Endothelial cell (in vitro differentiated cells): ENCODE measurements around the gene DBH. TPM values are rescaled to one million over a fixed set of nuclear protein-coding genes. Genes with fewer than 3 reads are reported as not detected.

Source experiments
- DNase-seq: peaks from one replicate; pipeline ENCODE4 v3.0.0; 2021; ENCODE audit warnings: low spot score
- H3K27ac Mint-ChIP-seq: one replicate; pipeline ENCODE4 v1.8.0; 2021; ENCODE audit warnings: mixed read lengths, inconsistent platforms; ENCODE audit not compliant: unreplicated experiment
- H3K27me3 Mint-ChIP-seq: one replicate; pipeline ENCODE4 v1.8.0; 2021; ENCODE audit warnings: mild to moderate bottlenecking, moderate library complexity, mixed read lengths, inconsistent platforms; ENCODE audit not compliant: unreplicated experiment
- H3K36me3 Mint-ChIP-seq: one replicate; pipeline ENCODE4 v1.8.0; 2021; ENCODE audit warnings: mild to moderate bottlenecking, low read depth, mixed read lengths, inconsistent platforms; ENCODE audit not compliant: unreplicated experiment
- H3K4me1 Mint-ChIP-seq: one replicate; pipeline ENCODE4 v1.8.0; 2021; ENCODE audit warnings: mild to moderate bottlenecking, mixed read lengths, inconsistent platforms; ENCODE audit not compliant: unreplicated experiment
- H3K4me3 Mint-ChIP-seq: one replicate; pipeline ENCODE4 v1.8.0; 2021; ENCODE audit warnings: mild to moderate bottlenecking, mixed read lengths, inconsistent platforms; ENCODE audit not compliant: unreplicated experiment
- H3K9me3 Mint-ChIP-seq: one replicate; pipeline ENCODE4 v1.8.0; 2021; ENCODE audit warnings: mixed read lengths, inconsistent platforms; ENCODE audit not compliant: unreplicated experiment
- CTCF ChIP-seq: fragments of 200-600 bp; sonication (generic); IDR thresholded peaks from one replicate; pipeline ENCODE4 v1.5.0; 2021; ENCODE audit warnings: antibody characterized with exemption; ENCODE audit not compliant: unreplicated experiment
- total RNA-seq: library from RNA; stranded (reverse); fragmentation: NEBNext Ultra II Directional; extraction: Animal tissue kit (Norgen Biotek cat#: 25700); gene quantifications from one replicate; pipeline ENCODE4 v1.2.1, GENCODE V29; 2021; ENCODE audit not compliant: unreplicated experiment

Gene DBH
- total RNA-seq, 1 donor from 2014 or later, result 0.08 TPM

- Mint-ChIP-seq H3K4me1 (peaks cover 3% of the 10 kb centered on the region), H3K9me3 (no peaks in the 10 kb centered on the region), H3K4me3 (no peak overlapping the region), H3K36me3 (no peaks in the 10 kb centered on the region), H3K27me3 (peaks cover 11% of the 10 kb centered on the region), H3K27ac (no peak overlapping the region)
- no peak for TF ChIP-seq CTCF
- DNase-seq, result no peak
Measured at GRCh38 chr9:133614678-133615077, 21.5 kb upstream of the DBH start.

- no peak for TF ChIP-seq CTCF
- no peak for DNase-seq
- no peaks in the 10 kb centered on the region for H3K4me1 Mint-ChIP-seq
- H3K4me3 Mint-ChIP-seq, result no peak overlapping the region
- peaks cover 11% of the 10 kb centered on the region for H3K27me3 Mint-ChIP-seq
- H3K9me3 Mint-ChIP-seq, result no peaks in the 10 kb centered on the region
- H3K27ac Mint-ChIP-seq, result no peak overlapping the region
- H3K36me3 Mint-ChIP-seq, result no peaks in the 10 kb centered on the region
Measured at GRCh38 chr9:133615186-133615585, 21.0 kb upstream of the DBH start.

- H3K4me1 Mint-ChIP-seq, result no peaks in the 10 kb centered on the region
- H3K9me3 Mint-ChIP-seq, result no peaks in the 10 kb centered on the region
- no peak overlapping the region for H3K4me3 Mint-ChIP-seq
- no peak for TF ChIP-seq CTCF
- H3K27ac Mint-ChIP-seq, result no peak overlapping the region
- no peaks in the 10 kb centered on the region for H3K36me3 Mint-ChIP-seq
- H3K27me3 Mint-ChIP-seq, result peaks cover 8% of the 10 kb centered on the region
- DNase-seq, result no peak
Measured at GRCh38 chr9:133615606-133616188, 20.5 kb upstream of the DBH start.

- DNase-seq, result no peak
- Mint-ChIP-seq H3K27ac (no peak overlapping the region), H3K9me3 (no peaks in the 10 kb centered on the region), H3K36me3 (no peaks in the 10 kb centered on the region), H3K4me3 (no peak overlapping the region), H3K4me1 (no peaks in the 10 kb centered on the region), H3K27me3 (peaks cover 4% of the 10 kb centered on the region)
- no peak for TF ChIP-seq CTCF
Measured at GRCh38 chr9:133616643-133617405, 19.3 kb upstream of the DBH start.

- Mint-ChIP-seq H3K27me3 (peaks cover 4% of the 10 kb centered on the region), H3K4me3 (no peak overlapping the region), H3K9me3 (no peaks in the 10 kb centered on the region), H3K27ac (no peak overlapping the region), H3K36me3 (no peaks in the 10 kb centered on the region), H3K4me1 (no peaks in the 10 kb centered on the region)
- no peak for TF ChIP-seq CTCF
- DNase-seq, result no peak
Measured at GRCh38 chr9:133618726-133619125, 17.4 kb upstream of the DBH start.
